ENCODE results near the gene MDGA2.
A peak's percentile ranks its signal among the peaks of the same experiment; 100 is the strongest.
"Not testable (repeated sequence)": the region's sequence is repeated elsewhere in the genome, so short reads cannot be mapped to it uniquely, and the experiment has no call there.

Gene MDGA2

DNA sequence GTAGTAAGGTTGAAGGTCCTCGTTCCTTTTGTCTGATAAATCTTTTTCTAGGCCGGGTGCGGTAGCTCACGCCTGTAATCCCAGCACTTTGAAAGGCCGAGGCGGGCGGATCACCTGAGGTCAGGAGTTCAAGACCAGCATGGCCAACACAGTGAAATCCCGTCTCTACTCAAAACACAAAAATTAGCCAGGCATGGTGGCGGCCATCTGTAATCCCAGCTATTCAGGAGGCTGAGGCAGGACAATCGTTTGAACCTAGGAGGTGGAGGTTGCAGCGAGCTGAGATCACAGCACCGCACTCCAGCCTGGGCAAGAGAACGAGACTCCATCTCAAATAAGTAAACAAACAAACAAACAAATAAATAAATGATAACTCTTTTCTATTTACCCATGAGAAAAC, 51.3 kb downstream of the MDGA2 start:
- DNase-seq (ENCODE audit: low read depth, low spot score): not testable (repeated sequence)

DNA sequence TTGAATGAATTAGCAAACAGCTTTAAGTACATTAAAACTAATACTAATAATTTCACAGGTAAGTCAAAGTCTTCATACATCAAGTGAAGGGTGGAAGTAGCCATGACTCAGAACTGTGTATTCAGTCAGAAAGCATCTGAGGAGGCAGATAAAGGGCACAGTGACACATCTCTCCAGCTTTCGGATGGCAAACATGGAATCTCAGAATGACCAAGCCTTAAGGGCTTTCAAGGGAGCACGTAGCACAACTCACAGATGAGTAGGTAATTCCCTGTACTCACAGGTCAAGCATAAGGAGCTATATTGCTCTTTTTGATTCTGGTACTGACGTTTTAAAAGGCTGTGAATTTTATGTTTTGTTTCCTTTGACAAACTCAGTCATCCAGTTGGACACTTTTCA, 56.0 kb downstream of the MDGA2 start:
- DNase-seq (ENCODE audit: low read depth, low spot score): no peak

DNA sequence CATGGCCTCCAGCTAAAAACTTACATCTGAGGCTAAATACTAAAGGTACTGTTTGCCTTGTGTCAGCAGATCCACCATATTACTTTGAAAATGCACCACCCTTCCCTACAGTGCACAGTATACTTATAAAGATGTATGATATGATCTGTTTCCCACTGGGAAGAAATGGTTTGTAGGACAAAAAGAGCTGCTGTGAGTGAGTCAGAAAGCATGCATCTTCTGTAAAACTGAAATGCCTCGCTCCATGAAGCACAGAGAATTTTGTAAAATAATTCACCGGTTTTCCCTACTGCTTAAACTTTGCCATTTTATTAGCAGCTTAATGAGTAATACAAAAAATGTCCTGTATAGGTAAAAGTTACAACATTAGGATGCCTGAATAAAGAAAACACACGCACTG, 68.8 kb downstream of the MDGA2 start:
- DNase-seq (ENCODE audit: low read depth, low spot score): no peak

DNA sequence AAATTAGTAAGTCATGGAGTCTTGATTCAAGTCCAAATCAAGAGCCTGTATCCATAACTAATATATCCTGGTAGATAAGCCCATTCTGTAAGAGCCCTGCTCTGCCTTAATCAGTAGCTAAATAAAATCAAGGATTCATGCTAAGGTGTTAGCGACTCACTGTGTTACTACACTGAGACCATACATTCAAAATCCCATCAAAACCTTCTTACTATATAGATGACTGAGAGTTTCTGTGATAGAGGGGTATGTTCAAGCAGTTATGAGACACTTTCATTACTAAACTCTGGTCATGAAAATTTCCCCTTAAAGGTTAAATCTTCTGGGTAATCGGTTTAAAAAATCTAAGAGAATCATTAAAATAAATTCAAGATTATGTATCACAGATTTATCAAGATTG, 78.5 kb downstream of the MDGA2 start:
- no peak for DNase-seq (ENCODE audit: low read depth, low spot score)

DNA sequence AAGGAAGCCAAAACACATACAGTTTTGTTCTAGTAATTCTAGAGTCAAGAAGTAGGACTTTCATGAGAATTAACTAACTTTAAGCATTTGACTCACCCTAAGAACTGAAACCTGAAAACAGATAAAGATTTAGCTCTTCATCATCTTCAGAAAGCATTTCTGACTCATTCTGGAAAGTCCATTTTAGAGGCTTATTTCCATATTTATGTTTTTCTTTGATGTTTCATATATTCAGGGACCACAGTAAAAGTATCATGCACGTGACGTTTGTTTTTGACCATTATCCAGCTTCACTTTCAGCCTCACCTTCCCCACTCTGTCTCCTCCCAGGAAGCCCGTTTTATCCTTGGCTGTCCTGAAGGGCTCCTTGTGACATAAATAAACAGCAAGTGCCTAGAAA, 79.2 kb downstream of the MDGA2 start:
- DNase-seq (ENCODE audit: low read depth, low spot score): no peak

DNA sequence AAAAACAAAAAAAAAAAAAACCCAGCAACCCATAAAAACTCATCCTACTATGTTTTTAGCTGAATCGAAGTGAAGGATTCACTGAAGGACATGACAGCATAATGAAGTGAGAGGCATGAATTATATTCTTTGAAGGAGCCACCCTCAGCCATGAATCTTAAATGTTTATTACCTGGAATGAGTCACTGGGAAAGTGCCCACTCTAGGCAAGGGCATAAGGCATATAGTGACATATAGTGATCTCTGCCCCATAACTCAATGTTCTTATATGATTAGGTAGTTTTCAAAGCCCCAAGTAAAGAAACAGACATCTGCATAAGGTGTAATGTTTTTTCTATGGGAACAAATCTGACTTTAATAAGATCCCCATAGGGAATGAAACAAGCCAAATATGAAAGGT, 79.9 kb downstream of the MDGA2 start:
- no peak for DNase-seq (ENCODE audit: low read depth, low spot score)

DNA sequence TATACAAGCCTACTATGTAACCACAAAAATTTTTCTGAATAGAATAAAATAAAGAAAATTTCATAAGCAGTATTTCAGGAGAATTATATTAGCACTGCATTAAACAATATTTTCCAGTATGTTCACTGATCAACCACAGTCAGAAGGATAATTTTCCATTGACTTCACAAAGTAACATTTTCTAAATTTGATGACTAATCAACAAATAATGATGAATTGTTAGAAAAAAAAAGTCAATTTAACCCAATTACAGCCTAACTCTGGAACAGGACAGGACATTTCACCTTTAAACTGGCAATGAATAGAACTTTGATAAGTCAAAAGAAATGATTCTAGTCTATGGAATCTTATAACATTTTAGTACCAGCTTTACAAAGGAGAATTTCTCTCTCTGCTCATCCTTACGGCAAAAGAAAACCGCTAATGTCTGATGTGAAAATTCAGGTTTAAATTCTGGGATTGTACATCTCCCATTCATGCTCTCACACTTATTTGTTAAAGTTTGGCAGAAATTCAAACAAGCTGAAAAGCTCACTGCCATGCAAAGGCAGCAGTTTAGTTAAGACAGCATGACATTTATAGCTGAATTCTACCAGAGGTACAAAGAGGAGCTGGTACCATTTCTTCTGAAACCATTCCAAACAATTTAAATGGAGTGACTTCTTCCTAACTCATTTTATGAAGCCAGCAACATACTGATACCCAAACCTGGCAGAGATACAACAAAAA, 84.5 kb downstream of the MDGA2 start:
- no peak for DNase-seq (ENCODE audit: low read depth, low spot score)

DNA sequence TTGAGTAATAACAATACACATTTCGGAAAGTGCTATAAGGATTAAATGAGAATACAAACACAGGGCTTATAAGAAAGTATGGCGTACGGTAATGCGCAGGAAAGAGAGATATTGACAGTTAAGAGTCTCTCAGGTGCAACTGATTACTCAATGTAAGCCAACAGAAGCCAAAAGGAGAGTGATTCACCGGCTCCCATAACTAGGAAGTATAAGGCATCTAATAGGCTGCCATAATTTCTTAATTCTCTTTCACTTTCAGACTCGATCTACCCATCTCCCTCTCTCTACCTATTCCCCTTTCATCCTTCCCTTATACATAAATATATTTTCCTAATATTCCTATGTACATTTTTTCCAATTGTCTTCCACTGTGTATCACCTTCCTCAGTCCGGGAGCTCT, 90.0 kb downstream of the MDGA2 start:
- no peak for DNase-seq (ENCODE audit: low read depth, low spot score)

DNA sequence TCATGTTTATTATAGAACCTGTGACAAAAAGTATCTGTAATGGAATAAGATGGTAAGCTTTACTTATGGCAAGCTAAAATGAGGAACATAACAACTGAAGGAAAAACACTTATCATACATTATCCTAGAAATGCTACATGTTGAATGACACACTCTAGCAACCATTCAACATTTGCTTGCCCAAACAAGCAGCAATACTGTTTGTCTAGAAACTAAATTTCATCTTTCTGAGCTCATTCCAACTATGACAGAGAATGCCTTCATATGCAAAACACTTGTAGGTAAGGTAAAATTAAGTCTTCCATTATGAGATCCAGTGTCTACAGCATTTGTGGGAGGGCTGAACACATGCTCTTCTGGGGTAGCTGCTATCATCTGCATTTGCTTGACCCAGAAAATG, 108.1 kb downstream of the MDGA2 start:
- no peak for DNase-seq (ENCODE audit: low read depth, low spot score)

DNA sequence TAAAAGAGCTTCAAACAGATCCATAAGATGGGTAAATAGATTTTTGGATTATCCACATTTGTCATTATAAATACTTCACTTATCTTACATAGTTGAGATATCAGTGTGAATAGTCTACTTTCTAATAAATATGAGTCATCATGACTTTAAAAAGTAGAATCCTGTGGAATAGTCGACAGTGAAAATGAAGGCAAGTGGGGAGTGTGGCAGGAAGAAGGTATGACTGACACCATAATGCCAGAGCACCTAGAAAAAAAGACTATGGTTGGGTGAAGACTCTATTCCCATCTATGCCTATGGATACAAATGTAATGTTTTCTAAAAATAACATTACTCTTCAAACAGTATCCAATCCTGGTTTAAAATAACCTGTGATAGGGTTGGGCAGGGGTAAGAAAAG, 117.5 kb downstream of the MDGA2 start:
- no peak for DNase-seq (ENCODE audit: low read depth, low spot score)

DNA sequence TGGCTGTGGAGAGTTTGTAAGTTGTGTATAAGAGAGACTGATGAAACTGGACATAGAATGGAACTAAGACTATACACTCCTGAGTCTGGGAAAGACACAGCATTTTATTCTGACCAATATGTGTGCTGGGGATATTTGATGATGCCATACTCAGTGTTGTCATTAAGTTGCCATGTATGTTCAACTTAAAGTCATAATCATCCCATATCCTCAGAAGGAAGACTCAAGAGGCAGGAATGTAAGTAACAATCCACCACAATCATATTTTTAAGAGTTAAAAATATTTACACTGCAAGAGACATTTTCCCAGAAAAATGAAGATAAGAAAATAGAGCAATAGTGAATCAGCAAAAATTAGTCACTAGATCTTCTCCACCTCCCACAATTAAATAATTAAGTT, 120.1 kb downstream of the MDGA2 start:
- DNase-seq (ENCODE audit: low read depth, low spot score): no peak

DNA sequence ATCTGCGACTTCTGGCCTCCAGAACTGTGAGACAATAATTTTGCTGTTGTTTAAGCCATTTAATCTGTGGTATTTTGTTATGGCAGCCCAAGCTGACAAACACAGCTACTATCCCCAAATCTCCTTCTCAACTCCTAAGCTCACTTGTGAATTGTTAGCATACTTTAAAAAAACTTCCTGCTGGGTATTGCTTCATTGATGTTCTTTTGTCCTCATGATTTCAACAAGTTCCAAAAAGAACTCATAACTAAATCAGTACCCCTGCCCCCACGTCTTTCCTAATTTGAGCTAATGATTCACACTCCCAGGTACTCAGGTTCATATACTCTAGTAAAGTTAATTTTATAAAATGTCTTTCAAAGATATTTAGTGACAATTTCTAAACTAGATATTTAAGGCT, 125.5 kb downstream of the MDGA2 start:
- DNase-seq (ENCODE audit: low read depth, low spot score): no peak

DNA sequence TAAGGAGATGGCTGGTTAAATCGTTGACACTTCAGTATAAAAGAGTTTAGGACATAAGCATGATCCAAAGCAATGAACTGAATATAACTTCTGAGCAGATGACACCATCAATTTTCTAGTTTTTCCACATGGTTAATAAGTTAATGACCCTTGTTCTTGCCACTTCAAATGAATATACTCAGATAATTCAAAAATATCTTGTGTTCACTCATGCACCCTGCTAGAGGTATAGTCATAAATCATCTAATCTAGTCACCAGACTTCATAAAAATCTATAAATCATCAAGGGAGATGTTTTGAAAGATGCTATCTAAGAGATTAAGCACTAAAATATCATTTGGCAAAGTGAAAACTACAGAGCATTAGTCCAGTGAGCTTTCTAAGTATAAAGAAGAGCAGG, 131.9 kb downstream of the MDGA2 start:
- DNase-seq (ENCODE audit: low read depth, low spot score): no peak

DNA sequence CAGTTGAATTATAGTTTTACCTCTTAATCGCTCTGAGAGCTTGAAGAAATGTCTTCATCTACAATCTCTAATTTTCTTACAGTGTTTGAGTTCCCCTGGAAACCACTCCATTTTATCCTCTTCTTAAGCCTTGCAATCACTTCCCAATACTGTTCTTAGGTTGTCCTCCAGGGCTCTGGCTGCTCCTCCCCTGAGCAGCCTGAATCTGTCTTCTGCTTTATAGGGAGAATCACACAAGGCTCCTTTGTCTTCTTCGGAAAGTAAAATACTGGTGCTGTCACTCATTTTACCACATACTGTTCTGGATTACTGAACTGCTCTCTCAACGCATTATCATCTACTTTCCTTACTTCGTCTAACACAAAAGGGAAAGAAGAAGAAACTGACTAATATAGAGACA, 133.7 kb downstream of the MDGA2 start:
- DNase-seq (ENCODE audit: low read depth, low spot score): no peak

DNA sequence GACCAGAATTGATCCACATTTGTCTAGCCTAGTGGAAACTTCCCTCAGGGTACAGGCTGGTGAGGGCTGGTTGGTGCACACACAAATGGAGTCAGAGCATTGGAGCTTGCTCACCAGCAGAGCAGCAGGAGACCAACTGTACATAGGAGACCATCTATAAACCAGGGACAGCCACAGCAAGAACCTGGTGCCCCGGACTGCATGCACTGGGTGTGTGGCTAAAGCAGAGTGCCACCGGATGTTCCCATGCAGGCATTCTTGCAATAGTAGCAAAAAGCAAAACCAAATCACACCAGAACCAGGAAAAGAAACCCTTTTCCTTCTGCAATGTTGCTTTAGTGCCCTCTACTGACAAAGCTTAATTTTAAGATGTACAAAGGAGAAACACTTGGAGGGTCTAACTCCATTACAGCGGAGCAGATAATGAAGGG, 136.4 kb downstream of the MDGA2 start:
- DNase-seq (ENCODE audit: low read depth, low spot score): peak; percentile 45

DNA sequence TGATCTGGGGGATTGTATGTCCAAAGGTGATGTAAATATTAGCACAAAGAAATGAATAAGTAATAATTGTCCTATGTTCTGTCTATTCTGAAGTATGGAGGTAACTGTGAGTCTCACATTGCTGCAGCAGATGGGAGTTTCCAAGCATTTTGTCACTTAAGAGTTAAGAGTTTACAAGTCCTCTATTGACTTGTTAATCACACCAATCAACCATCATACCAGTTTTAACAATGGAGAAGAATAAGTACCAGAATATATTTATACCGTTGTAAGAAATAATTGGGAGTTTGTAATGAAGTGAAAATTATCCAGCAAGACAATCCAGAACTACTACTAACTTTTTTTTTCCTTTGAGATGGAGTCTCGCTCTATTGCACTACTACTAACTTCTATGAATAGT, 139.1 kb downstream of the MDGA2 start:
- DNase-seq (ENCODE audit: low read depth, low spot score): no peak

DNA sequence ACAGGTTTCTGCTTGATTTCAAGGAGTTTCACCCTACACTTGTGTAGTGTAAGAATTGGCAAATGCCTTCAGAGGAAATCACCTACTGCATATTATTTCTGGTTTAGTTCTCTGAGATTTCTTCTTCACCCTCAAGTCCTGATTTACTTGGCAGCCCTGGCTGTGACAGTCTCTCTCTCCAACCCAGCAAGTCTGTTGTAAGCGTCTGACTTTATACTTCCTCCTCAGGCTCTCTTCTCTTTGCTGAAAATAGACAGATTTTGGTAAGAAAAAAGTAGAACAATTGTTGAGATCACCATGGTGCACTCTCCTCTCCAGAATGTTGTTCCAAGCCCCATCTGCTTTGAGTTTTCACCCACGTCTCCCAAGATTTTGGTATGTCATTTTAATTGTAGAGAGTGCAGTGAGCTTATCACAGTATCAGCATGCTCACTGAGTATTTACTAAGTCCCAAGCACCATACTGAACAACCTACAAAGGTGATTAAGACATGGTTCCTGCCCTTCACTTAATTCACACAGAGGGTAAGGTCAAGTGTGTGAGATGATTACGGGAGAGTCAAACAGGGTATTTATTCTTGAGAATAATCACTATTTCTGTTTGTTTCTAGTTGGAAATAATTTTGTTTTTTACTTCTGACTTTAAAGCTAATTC, 148.7 kb downstream of the MDGA2 start:
- DNase-seq (ENCODE audit: low read depth, low spot score): no peak

DNA sequence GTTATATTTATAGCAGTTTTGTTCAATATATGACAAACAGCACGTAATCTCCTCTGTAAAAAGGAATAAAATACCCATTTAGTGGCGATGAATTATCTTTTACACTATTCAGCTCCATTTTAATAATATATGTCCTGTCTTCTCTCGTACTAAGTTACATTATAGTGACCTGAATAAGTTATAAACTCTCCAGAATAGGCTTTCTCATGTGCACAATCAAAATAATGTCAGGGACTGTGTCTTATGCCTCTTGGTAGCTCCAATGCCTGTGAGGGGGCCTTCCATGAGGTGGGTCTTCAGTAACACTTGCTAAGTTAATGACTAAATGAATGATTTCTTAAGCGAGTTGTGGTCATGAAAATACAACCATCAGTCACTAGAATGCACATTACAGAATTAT, 150.9 kb downstream of the MDGA2 start:
- no peak for DNase-seq (ENCODE audit: low read depth, low spot score)

DNA sequence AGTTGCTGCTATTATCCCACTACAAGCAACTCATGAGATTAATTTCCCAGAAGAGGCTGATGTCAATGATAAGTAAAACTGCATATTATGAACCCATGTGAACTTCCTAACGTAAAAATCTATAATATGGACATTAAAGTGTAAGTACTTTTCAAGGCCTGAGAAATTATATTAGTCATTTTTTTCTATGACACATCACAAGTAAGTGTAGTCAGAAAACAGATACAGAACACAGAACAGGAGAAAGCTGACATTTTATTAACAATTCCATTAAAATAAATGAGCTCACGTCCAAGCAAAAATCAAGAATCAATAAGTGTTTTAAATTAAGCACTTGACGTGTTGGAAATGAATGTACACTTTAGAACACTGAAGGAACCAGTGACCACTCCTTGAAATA, 155.0 kb downstream of the MDGA2 start:
- no peak for DNase-seq (ENCODE audit: low read depth, low spot score)

DNA sequence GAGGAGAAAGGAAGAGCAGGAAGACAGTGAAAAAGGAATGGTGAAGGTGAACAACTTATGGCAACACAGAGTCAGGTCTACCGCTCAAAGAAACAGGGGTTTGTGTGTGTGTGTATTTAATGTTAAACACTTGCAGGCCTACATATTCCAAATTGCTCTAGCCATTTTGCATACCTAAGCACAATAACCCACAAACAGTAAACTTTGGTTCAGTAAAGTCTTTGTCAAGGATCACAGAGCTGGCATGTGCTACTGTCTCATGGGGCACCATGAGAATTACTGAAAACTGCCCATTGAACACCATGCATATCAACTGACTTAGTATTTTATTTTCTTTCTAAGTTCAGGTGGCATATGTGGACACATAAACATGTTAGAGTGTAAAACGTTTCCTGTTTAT, 163.6 kb downstream of the MDGA2 start:
- no peak for DNase-seq (ENCODE audit: low read depth, low spot score)

DNA sequence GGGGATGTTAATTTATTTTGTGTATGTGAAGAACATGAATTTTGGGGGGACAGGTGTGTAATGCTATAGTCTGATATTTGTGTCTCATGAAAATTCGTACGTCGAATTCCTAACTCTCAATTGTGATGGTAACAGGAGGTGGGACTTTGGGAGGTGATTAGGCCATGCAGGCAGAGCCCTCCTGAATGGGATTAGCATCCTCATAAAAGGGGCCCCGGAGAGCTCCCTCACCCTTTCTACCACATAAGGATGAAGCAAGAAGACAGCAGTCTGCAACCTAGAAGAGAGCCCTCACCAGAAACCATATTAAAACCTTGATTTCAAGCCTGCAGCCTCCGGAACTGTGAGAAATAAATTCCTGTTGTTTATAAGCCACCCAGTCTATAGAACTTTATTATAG, 165.4 kb downstream of the MDGA2 start:
- DNase-seq (ENCODE audit: low read depth, low spot score): no peak

DNA sequence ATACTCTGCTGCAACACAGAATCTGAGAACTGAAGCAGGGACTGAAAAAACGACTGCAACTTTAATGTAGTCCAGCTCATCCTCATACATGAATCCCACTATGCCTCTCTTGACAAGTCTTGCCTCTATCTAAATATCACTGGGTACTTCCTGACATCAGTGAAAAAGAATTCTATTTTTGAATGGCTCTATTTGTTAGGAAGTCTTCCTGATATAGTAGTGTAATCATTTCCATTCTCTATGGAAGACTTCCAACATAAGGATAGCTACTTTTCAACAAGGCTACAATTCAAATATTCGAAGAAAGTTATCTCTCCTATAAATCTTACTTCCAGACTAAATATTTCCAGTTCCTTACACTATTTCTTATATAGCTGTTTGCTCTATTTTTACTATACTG, 167.5 kb downstream of the MDGA2 start:
- no peak for DNase-seq (ENCODE audit: low read depth, low spot score)

DNA sequence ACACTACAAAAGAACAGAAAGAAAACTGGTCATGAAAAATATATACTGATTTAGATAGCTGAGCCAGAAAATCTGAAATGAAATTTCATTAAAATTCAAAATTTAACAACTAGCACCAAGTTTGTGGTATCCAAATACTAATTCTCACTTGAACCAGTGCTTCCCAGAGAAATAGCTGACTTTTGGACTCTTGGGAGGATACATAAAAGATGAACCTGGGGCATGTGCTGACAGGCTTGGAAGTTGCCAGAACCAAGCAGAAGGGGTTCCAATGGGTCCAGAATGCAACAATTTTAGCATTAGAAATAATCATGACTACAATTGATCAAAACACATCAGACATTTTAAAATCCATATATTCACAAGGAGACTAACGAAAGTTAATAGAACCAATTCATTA, 175.0 kb downstream of the MDGA2 start:
- DNase-seq (ENCODE audit: low read depth, low spot score): no peak

DNA sequence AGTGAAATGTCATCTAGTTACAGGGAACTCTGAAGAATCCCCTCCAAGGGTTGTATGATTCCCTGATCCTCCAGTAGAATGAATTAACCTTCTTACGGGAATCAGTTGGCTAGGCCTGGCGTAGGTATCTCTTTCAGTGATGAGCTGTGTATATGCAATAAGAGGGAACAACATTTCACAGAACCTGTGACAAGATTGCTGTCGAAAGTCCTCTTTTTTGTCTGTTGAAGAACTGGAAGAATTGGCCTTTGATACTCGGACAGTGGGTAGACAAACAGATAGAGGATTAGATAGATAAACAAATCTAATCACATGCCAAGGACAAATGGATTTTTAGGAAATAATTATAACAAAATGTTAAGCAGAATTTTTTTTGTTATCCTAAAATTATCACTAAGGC, 184.6 kb downstream of the MDGA2 start:
- DNase-seq (ENCODE audit: low read depth, low spot score): no peak
